ENCODE data around the gene MLYCD.

- no peak for TF ChIP-seq SUZ12 (IDR thresholded peaks at IDR 0.05; ENCODE audit: extremely low read depth, insufficient read depth, insufficient read length)
- no peak for TF ChIP-seq ZNF274 (IDR thresholded peaks at IDR 0.05; ENCODE audit: low read depth, low read length)
These were observed 27.9 kb downstream of the MLYCD start for GRCh38 chr16:83926726-83927397.

Data from NT2/D1 (cell line).